Prostate gland (tissue), 2 donors: ENCODE data around the gene LUC7L.

Source experiments
- CTCF ChIP-seq, 4 experiments: fragments of 200-600 bp in 2 of 4; fragments of 450-650 bp in 2 of 4; sonication (generic) in 2 of 4; IDR thresholded peaks; 1 replicate in 3 of 4; 2 replicates in 1 of 4; pipeline ENCODE4 v1.5.1; 2016 to 2019; ENCODE audit warnings: antibody characterized with exemption in 4 of 4, mild to moderate bottlenecking in 2 of 4, moderate library complexity in 2 of 4
- POLR2A ChIP-seq: fragments of 450-650 bp; IDR thresholded peaks from one replicate; pipeline ENCODE4 v1.6.1; 2016; ENCODE audit warnings: antibody characterized with exemption, mild to moderate bottlenecking
- POLR2AphosphoS5 ChIP-seq: sonication (generic); formaldehyde crosslinking; IDR thresholded peaks from one replicate; pipeline ENCODE4 v1.6.1; 2017; ENCODE audit warnings: antibody characterized with exemption

GRCh38 chr16:170788-171187 lies 58.5 kb downstream of the LUC7L start:
- TF ChIP-seq CTCF (IDR thresholded peaks at IDR 0.05), result no peak
- no peak for TF ChIP-seq POLR2A
- no peak for TF ChIP-seq POLR2AphosphoS5
